Thyroid gland (tissue), 4 donors: ENCODE data around the gene GZMH. TPM values are rescaled to one million over a fixed set of nuclear protein-coding genes. Genes with fewer than 3 reads are reported as not detected.
A peak's percentile ranks its signal among the peaks of the same experiment; 100 is the strongest.

Experiments used
- DNase-seq, 2 donors: peaks; one replicate each; pipeline ENCODE4 v3.0.0-alpha.2; 2019
- H3K27ac ChIP-seq, 3 donors: fragments of 200-600 bp; sonication (generic); 1 replicate in 2 of 3; 2 replicates in 1 of 3; pipeline ENCODE4 v1.5.1; 2016 to 2019; ENCODE audit warnings: mild to moderate bottlenecking in 1 of 3, moderate library complexity in 1 of 3
- H3K27me3 ChIP-seq: fragments of 200-600 bp; sonication (generic); one replicate; pipeline ENCODE4 v1.5.1; 2019
- H3K36me3 ChIP-seq, 2 donors: fragments of 200-600 bp; sonication (generic); one replicate each; pipeline ENCODE4 v1.5.1; 2016 to 2019
- H3K4me1 ChIP-seq, 2 donors: fragments of 200-600 bp; sonication (generic); one replicate each; pipeline ENCODE4 v1.5.1; 2017 to 2019
- H3K4me3 ChIP-seq, 3 donors: fragments of 200-600 bp; sonication (generic); replicated peaks in 1 of 3; 1 replicate in 2 of 3; 2 replicates in 1 of 3; pipeline ENCODE4 v1.5.1; 2016; ENCODE audit warnings: mild to moderate bottlenecking in 1 of 3
- H3K9me3 ChIP-seq: fragments of 200-600 bp; sonication (generic); one replicate; pipeline ENCODE4 v1.5.1; 2017
- CTCF ChIP-seq, 6 experiments: fragments of 200-600 bp in 3 of 6; fragments of 450-650 bp in 3 of 6; sonication (generic) in 3 of 6; IDR thresholded peaks; one replicate each; pipeline ENCODE4 v1.5.1; 2016 to 2019; ENCODE audit warnings: antibody characterized with exemption in 6 of 6, mild to moderate bottlenecking in 2 of 6, inconsistent platforms in 1 of 6, moderate library complexity in 1 of 6
- POLR2A ChIP-seq, 2 donors: fragments of 450-650 bp; IDR thresholded peaks; one replicate each; pipeline ENCODE4 v1.6.1; 2017; ENCODE audit warnings: antibody characterized with exemption in 2 of 2, mild to moderate bottlenecking in 2 of 2, moderate library complexity in 1 of 2
- WGBS, 2 donors: methylation state at CpG; one replicate each; pipeline ENCODE4 v1.1.5; 2017; 5-methylcytosine and 5-hydroxymethylcytosine counted together
- intact Hi-C: fragments of 100-400 bp; cut with DNase I; formaldehyde crosslinking; loops from one replicate; pipeline ENCODE4 v1.15.1; 2023
- total RNA-seq, 4 donors: library from RNA; depleted of rRNA; stranded (reverse); fragments of >200 nt; gene quantifications; one replicate each; pipeline ENCODE4 v1.2.3, GENCODE V29; 2016

Gene GZMH
- total RNA-seq, 4 donors from 2014 or later = 0.81 to 1.2 TPM; not detected in 2

- DNase-seq = no peak
- Histone ChIP-seq H3K4me1 (peaks cover 7 to 14% of the 10 kb centered on the region in 2 donors), H3K27me3 (no peaks in the 10 kb centered on the region), H3K27ac (peak overlapping the region; percentile 5 to 85 (median 67)), H3K4me3 (no peak overlapping the region), H3K9me3 (no peaks in the 10 kb centered on the region), H3K36me3 (no peaks in the 10 kb centered on the region)
- WGBS, 2 donors = 77 to 88% methylated on average over 3 of the region's 3 CpGs
- intact Hi-C loops = no loop called here
- no peak for TF ChIP-seq POLR2A (IDR thresholded peaks at IDR 0.05)
- TF ChIP-seq CTCF (IDR thresholded peaks at IDR 0.05) = no peak
Observed at GRCh38 chr14:24630087-24630871, 20.8 kb upstream of the GZMH start.

GRCh38 chr14:24629521-24629920, 20.0 kb upstream of the GZMH start:
- H3K4me1 ChIP-seq = peaks cover 7 to 14% of the 10 kb centered on the region in 2 donors
- H3K9me3 ChIP-seq = no peaks in the 10 kb centered on the region
- H3K36me3 ChIP-seq = no peaks in the 10 kb centered on the region
- TF ChIP-seq CTCF (IDR thresholded peaks at IDR 0.05) (no peak), POLR2A (IDR thresholded peaks at IDR 0.05) (no peak)
- H3K4me3 ChIP-seq = no peak overlapping the region
- H3K27me3 ChIP-seq = no peaks in the 10 kb centered on the region
- no peak for DNase-seq
- intact Hi-C loops = no loop called here
- peak overlapping the region in 1 of 3 donors; percentile 85 for H3K27ac ChIP-seq
- 91 to 93% methylated on average over 6 of the region's 6 CpGs for WGBS, 2 donors

GRCh38 chr14:24613747-24614146, 4.3 kb upstream of the GZMH start:
- Histone ChIP-seq H3K27me3 (no peaks in the 10 kb centered on the region), H3K36me3 (no peaks in the 10 kb centered on the region), H3K27ac (no peak overlapping the region), H3K4me3 (no peak overlapping the region), H3K9me3 (no peaks in the 10 kb centered on the region), H3K4me1 (no peaks in the 10 kb centered on the region)
- intact Hi-C loops = no loop called here
- DNase-seq = no peak
- 90 to 94% methylated on average over 2 of the region's 2 CpGs for WGBS, 2 donors
- TF ChIP-seq POLR2A (IDR thresholded peaks at IDR 0.05) (no peak), CTCF (IDR thresholded peaks at IDR 0.05) (no peak)

- H3K27me3 ChIP-seq = no peaks in the 10 kb centered on the region
- no peak overlapping the region for H3K4me3 ChIP-seq
- WGBS, 2 donors = 63 to 74% methylated on average over 1 of the region's 1 CpG
- DNase-seq = no peak
- no peaks in the 10 kb centered on the region for H3K36me3 ChIP-seq
- H3K27ac ChIP-seq = no peak overlapping the region
- intact Hi-C loops = no loop called here
- H3K9me3 ChIP-seq = no peaks in the 10 kb centered on the region
- H3K4me1 ChIP-seq = no peaks in the 10 kb centered on the region
- no peak for TF ChIP-seq POLR2A (IDR thresholded peaks at IDR 0.05)
Observed at GRCh38 chr14:24613241-24613640, 3.8 kb upstream of the GZMH start.

GRCh38 chr14:24612196-24612595, 2.7 kb upstream of the GZMH start:
- Histone ChIP-seq H3K9me3 (no peaks in the 10 kb centered on the region), H3K4me1 (no peaks in the 10 kb centered on the region), H3K27ac (no peak overlapping the region), H3K27me3 (no peaks in the 10 kb centered on the region), H3K4me3 (no peak overlapping the region), H3K36me3 (no peaks in the 10 kb centered on the region)
- intact Hi-C loops = no loop called here
- peak in 1 of 2 donors; percentile 26 for DNase-seq
- TF ChIP-seq POLR2A (IDR thresholded peaks at IDR 0.05) = no peak
- TF ChIP-seq CTCF (IDR thresholded peaks at IDR 0.05) = no peak
